SK-N-SH (cell line): Measurements from ENCODE around the gene MCF2L2. TPM values are rescaled to one million over a fixed set of nuclear protein-coding genes. Genes with fewer than 3 reads are reported as not detected.

Source experiments
- CTCF ChIA-PET: fragments of 300-600, 350-600 bp; formaldehyde crosslinking; extraction: SDS; loops from one replicate; lab custom pipeline; 2021; lab: Yijun Ruan, JAX
- POLR2A ChIA-PET: fragments of 350-600 bp; sonication (Branson Sonifier 250); formaldehyde crosslinking; extraction: SDS; loops from one replicate; lab custom pipeline; 2020; ENCODE audit warnings: antibody characterized with exemption, inconsistent platforms; lab: Yijun Ruan, JAX
- DNase-seq: peaks from one replicate; pipeline ENCODE4 v3.0.0; 2012
- H2AFZ ChIP-seq: fragments of 200-600 bp; sonication (generic); 2 replicates; pipeline ENCODE4 v1.8.1; 2016; ENCODE audit warnings: antibody characterized with exemption, mild to moderate bottlenecking, low read depth
- H3F3A ChIP-seq: fragments of 200-600 bp; sonication (generic); replicated peaks from 2 replicates; pipeline ENCODE3; 2016; ENCODE audit warnings: antibody characterized with exemption, mild to moderate bottlenecking; ENCODE audit not compliant: insufficient read depth
- H3K27ac ChIP-seq, 2 experiments: fragments of 200-500 bp in 1 of 2; fragments of 200-600 bp in 1 of 2; sonication (Bioruptor generic) in 1 of 2; sonication (generic), shearing (Covaris generic) in 1 of 2; 2 replicates each; pipeline versions ENCODE4 v1.5.1 to v1.6.1; 2014 to 2016; ENCODE audit warnings: low read depth in 2 of 2, inconsistent platforms in 1 of 2, low read length in 1 of 2, mild to moderate bottlenecking in 1 of 2, mixed read lengths in 1 of 2
- H3K27me3 ChIP-seq: fragments of 200-600 bp; sonication (generic), shearing (Covaris generic); 2 replicates; pipeline ENCODE4 v1.6.1; 2016; ENCODE audit warnings: mixed run types; ENCODE audit not compliant: insufficient read depth
- H3K36me3 ChIP-seq, 2 experiments: fragments of 200-500 bp in 1 of 2; fragments of 200-600 bp in 1 of 2; sonication (Bioruptor generic) in 1 of 2; sonication (generic) in 1 of 2; replicated peaks in 1 of 2; 2 replicates each; pipeline versions ENCODE3 to v1.5.1; 2014 to 2016; ENCODE audit warnings: low read length in 1 of 2, mild to moderate bottlenecking in 1 of 2; ENCODE audit not compliant: insufficient read depth in 2 of 2, control insufficient read depth in 1 of 2
- H3K4me1 ChIP-seq, 2 experiments: fragments of 200-500 bp in 1 of 2; fragments of 200-600 bp in 1 of 2; sonication (Bioruptor generic) in 1 of 2; sonication (generic), shearing (Covaris generic) in 1 of 2; 2 replicates each; pipeline versions ENCODE4 v1.5.1 to v1.6.1; 2014 to 2016; ENCODE audit warnings: low read depth in 1 of 2, low read length in 1 of 2, mixed run types in 1 of 2; ENCODE audit not compliant: insufficient read depth in 2 of 2, control insufficient read depth in 1 of 2
- H3K4me2 ChIP-seq: fragments of 200-600 bp; sonication (generic), shearing (Covaris generic); 2 replicates; pipeline ENCODE4 v1.6.1; 2017; ENCODE audit warnings: mixed run types
- H3K4me3 ChIP-seq, 2 experiments: fragments of 200-500 bp in 1 of 2; fragments of 200-600 bp in 1 of 2; sonication (Bioruptor generic) in 1 of 2; sonication (generic), shearing (Covaris generic) in 1 of 2; 2 replicates each; pipeline versions ENCODE4 v1.5.1 to v1.8.1; 2014 to 2016; ENCODE audit warnings: low read depth in 2 of 2, inconsistent platforms in 1 of 2, low read length in 1 of 2, mild to moderate bottlenecking in 1 of 2, mixed read lengths in 1 of 2, moderate library complexity in 1 of 2
- H3K79me2 ChIP-seq: fragments of 200-600 bp; sonication (generic); 2 replicates; pipeline ENCODE4 v1.8.1; 2017; ENCODE audit warnings: mild to moderate bottlenecking; ENCODE audit not compliant: insufficient read depth
- H3K9ac ChIP-seq: fragments of 200-600 bp; sonication (generic); 2 replicates; pipeline ENCODE4 v1.6.1; 2017; ENCODE audit warnings: mixed run types
- H3K9me2 ChIP-seq: fragments of 200-600 bp; sonication (generic); 2 replicates; pipeline ENCODE4 v1.6.1; 2017; ENCODE audit warnings: mixed run types
- H3K9me3 ChIP-seq: fragments of 200-600 bp; sonication (generic); 2 replicates; pipeline ENCODE4 v1.6.1; 2017; ENCODE audit warnings: mixed run types, mild to moderate bottlenecking, moderate library complexity
- H4K20me1 ChIP-seq: fragments of 200-600 bp; sonication (generic); 2 replicates; pipeline ENCODE4 v1.6.1; 2017; ENCODE audit warnings: mild to moderate bottlenecking, mixed run types; ENCODE audit not compliant: insufficient read depth
- CHD2 ChIP-seq: fragments of 150-350 bp; IDR thresholded peaks from 2 replicates; pipeline ENCODE4 v1.6.1; 2018; ENCODE audit warnings: low read length; ENCODE audit not compliant: partially characterized antibody
- FOXJ3 ChIP-seq: sonication (generic); formaldehyde crosslinking; IDR thresholded peaks from 2 replicates; pipeline ENCODE4 v1.5.1; 2020; ENCODE audit warnings: mild to moderate bottlenecking, missing genetic modification reagents
- GABPA ChIP-seq: IDR thresholded peaks from 2 replicates; pipeline ENCODE4 v1.4.0; 2012; ENCODE audit warnings: low read depth, mild to moderate bottlenecking
- GATA2 ChIP-seq: sonication (generic); formaldehyde crosslinking; IDR thresholded peaks from 2 replicates; pipeline ENCODE4 v1.5.0; 2020; ENCODE audit warnings: mild to moderate bottlenecking, missing genetic modification reagents
- JUND ChIP-seq: IDR thresholded peaks from 2 replicates; pipeline ENCODE4 v1.4.0; 2012
- PBX3 ChIP-seq: IDR thresholded peaks from 2 replicates; pipeline ENCODE4; 2012
- POLR2AphosphoS5 ChIP-seq: IDR thresholded peaks from 2 replicates; pipeline ENCODE4 v1.6.1; 2012; ENCODE audit warnings: low read depth, low read length
- RAD21 ChIP-seq: IDR thresholded peaks from 2 replicates; pipeline ENCODE4 v1.6.1; 2012; ENCODE audit warnings: mild to moderate bottlenecking, low read length
- RCOR1 ChIP-seq: fragments of 150-350 bp; IDR thresholded peaks from 2 replicates; pipeline ENCODE4 v1.6.1; 2017; ENCODE audit warnings: antibody characterized with exemption, low read length
- REST ChIP-seq: IDR thresholded peaks from 2 replicates; pipeline ENCODE4 v1.6.1; 2012; ENCODE audit warnings: mild to moderate bottlenecking, low read depth, low read length, moderate library complexity
- RFX5 ChIP-seq: IDR thresholded peaks from 2 replicates; pipeline ENCODE4 v1.6.1; 2012; ENCODE audit warnings: mild to moderate bottlenecking, improper control_type of control experiment, low read length
- SMC3 ChIP-seq: IDR thresholded peaks from 2 replicates; pipeline ENCODE4 v1.6.1; 2012; ENCODE audit warnings: low read depth, low read length, improper control_type of control experiment
- TCF12 ChIP-seq: IDR thresholded peaks from 2 replicates; pipeline ENCODE4 v1.4.0; 2012
- TEAD4 ChIP-seq: IDR thresholded peaks from 2 replicates; pipeline ENCODE4 v1.4.0; 2012; ENCODE audit warnings: mild to moderate bottlenecking, borderline replicate concordance; ENCODE audit not compliant: insufficient read depth
- USF1 ChIP-seq: IDR thresholded peaks from 2 replicates; pipeline ENCODE4 v1.4.0; 2012; ENCODE audit warnings: low read depth, borderline replicate concordance
- YY1 ChIP-seq: IDR thresholded peaks from 2 replicates; pipeline ENCODE4 v1.4.0; 2012; ENCODE audit warnings: low read depth, mild to moderate bottlenecking
- WGBS: methylation state at CpG from one replicate; pipeline ENCODE4 v1.1.6; 2017; ENCODE audit warnings: low lambda C conversion rate; 5-methylcytosine and 5-hydroxymethylcytosine counted together
- polyA plus RNA-seq, 3 experiments: library from polyadenylated mRNA; depleted of rRNA; stranded (reverse); fragments of >200 nt; gene quantifications; 2 replicates each; pipeline ENCODE4 v1.2.3, GENCODE V29; 2012
- TF ChIP-seq, protein P1 (sequence below): fragments of 150-350 bp; IDR thresholded peaks from 2 replicates; pipeline ENCODE4 v1.6.1; 2017; ENCODE audit warnings: antibody characterized with exemption, low read length, low read depth, borderline replicate concordance

The MCF2L2 gene
- polyA plus RNA-seq, 1 of the 3 experiments (the other 2 are of a cell fraction), result 0.56 TPM

DNA sequence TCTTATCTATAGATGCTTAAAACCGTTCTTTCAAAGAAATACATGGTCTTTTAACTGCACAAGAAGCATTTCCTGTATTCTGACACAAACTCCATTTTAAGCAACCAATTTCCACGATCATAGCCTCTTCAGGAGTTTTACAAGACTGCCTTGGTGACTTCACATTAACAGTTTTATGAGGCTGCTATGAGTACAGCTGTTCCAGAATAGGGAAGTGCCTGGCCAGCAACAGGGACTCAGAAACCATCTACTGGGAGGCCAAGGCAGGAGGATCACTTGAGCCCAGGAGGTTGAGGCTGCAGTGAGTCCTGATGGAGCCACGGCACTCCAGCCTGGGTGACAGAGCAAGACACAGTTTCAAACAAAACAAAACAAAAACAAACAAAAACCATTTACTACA is 96.9 kb downstream of the MCF2L2 start:
- peaks cover 0 to 11% of the 10 kb centered on the region in 2 experiments; a peak in 3 of 4 replicates for H3K4me1 ChIP-seq
- CTCF ChIA-PET, result interaction anchor here (0.5 to 1.2 kb wide), 2 partner anchors 40 to 169 kb away, joined by 3 to 4 read pairs; partner anchors contain the start of gene LAMP3
- H3K36me3 ChIP-seq, result no peaks in the 10 kb centered on the region
- no peaks in the 10 kb centered on the region for H3F3A ChIP-seq
- no peak overlapping the region for H3K27ac ChIP-seq
- no peak overlapping the region for H3K4me3 ChIP-seq
- no peaks in the 10 kb centered on the region for H3K27me3 ChIP-seq
- no peaks in the 10 kb centered on the region for H3K9me2 ChIP-seq
- H3K9ac ChIP-seq, result no peak overlapping the region
- TF ChIP-seq GABPA (no peak), REST (no peak), POLR2AphosphoS5 (no peak), JUND (no peak), USF1 (no peak), RFX5 (no peak), SMC3 (no peak), FOXJ3 (CRISPR knock-in tag) (no peak)
- POLR2A ChIA-PET, result no interaction called here
- H3K9me3 ChIP-seq, result no peaks in the 10 kb centered on the region
- H4K20me1 ChIP-seq, result no peaks in the 10 kb centered on the region
- H3K4me2 ChIP-seq, result no peak overlapping the region
- WGBS, result 90% methylated on average over 3 of the region's 3 CpGs
- H2AFZ ChIP-seq, result no peak overlapping the region
- H3K79me2 ChIP-seq, result no peaks in the 10 kb centered on the region
- no peak for DNase-seq

DNA sequence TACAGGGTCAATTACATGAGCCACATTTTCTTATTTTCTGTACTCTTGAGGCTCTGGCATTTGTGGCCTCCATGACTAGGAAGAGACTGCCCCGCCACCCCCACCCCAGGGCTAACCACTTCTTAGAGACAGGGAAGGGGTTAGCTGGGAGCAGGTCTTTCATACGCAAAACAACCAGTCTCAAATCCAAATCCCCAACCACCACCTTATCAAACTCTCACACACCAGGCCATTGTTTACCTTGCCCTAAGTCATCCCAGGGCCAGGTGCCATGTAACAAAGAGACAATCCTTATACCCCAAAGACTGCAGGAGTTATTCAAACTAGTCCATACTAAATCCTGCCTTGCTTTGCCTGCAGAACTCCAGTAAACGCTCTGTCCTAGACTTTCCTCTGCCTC is 97.5 kb downstream of the MCF2L2 start:
- H3K4me2 ChIP-seq, result no peak overlapping the region
- no peaks in the 10 kb centered on the region for H3K36me3 ChIP-seq
- no peaks in the 10 kb centered on the region for H4K20me1 ChIP-seq
- peaks cover 0 to 11% of the 10 kb centered on the region in 2 experiments; a peak in 3 of 4 replicates for H3K4me1 ChIP-seq
- ChIA-PET POLR2A (no interaction called here), CTCF (interaction anchor here (0.5 to 1.2 kb wide), 2 partner anchors 41 to 169 kb away, joined by 3 to 4 read pairs; partner anchors contain the start of gene LAMP3)
- no peak overlapping the region for H3K4me3 ChIP-seq
- no peak for DNase-seq
- WGBS, result 94% methylated on average over 3 of the region's 3 CpGs
- H3K9me2 ChIP-seq, result no peaks in the 10 kb centered on the region
- H3K79me2 ChIP-seq, result no peaks in the 10 kb centered on the region
- peak overlapping the region; percentile 4; the same call in 1 of the 2 replicates for H2AFZ ChIP-seq
- H3K27me3 ChIP-seq, result no peaks in the 10 kb centered on the region
- H3K27ac ChIP-seq, result no peak overlapping the region
- H3K9me3 ChIP-seq, result no peaks in the 10 kb centered on the region
- H3F3A ChIP-seq, result no peaks in the 10 kb centered on the region
- H3K9ac ChIP-seq, result no peak overlapping the region
- TF ChIP-seq SMC3, result no peak
- TF ChIP-seq GATA2 (CRISPR knock-in tag), result no peak
- TF ChIP-seq PBX3, result no peak
- no peak for TF ChIP-seq CHD2
- TF ChIP-seq, protein P1, sequence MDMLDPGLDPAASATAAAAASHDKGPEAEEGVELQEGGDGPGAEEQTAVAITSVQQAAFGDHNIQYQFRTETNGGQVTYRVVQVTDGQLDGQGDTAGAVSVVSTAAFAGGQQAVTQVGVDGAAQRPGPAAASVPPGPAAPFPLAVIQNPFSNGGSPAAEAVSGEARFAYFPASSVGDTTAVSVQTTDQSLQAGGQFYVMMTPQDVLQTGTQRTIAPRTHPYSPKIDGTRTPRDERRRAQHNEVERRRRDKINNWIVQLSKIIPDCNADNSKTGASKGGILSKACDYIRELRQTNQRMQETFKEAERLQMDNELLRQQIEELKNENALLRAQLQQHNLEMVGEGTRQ, result no peak
- no peak for TF ChIP-seq RAD21
- no peak for TF ChIP-seq TCF12
- no peak for TF ChIP-seq YY1
- TF ChIP-seq RCOR1, result no peak
- no peak for TF ChIP-seq TEAD4
- TF ChIP-seq REST, result no peak
- TF ChIP-seq FOXJ3 (CRISPR knock-in tag), result no peak
